Gastrocnemius medialis (tissue), 4 donors: ENCODE results near the gene RSPH1. TPM values are rescaled to one million over a fixed set of nuclear protein-coding genes. Genes with fewer than 3 reads are reported as not detected.

Experiments used
- ATAC-seq, 2 donors: fragments of 150-250 bp; one replicate each; pipeline ENCODE4 v1.9.1; 2016
- DNase-seq, 2 donors: peaks; one replicate each; pipeline ENCODE4 v3.0.0-alpha.2; 2019
- H3K27ac ChIP-seq, 4 donors: fragments of 200-600 bp; sonication (generic); 1 replicate in 1 of 4; 2 replicates in 3 of 4; pipeline ENCODE4 v1.5.1; 2016 to 2018; ENCODE audit warnings: mild to moderate bottlenecking in 2 of 4, moderate library complexity in 1 of 4
- H3K27me3 ChIP-seq, 3 donors: fragments of 200-600 bp; sonication (generic) in 2 of 3; 1 replicate in 1 of 3; 2 replicates in 2 of 3; pipeline versions ENCODE4 v1.5.1 to v1.6.0; 2016 to 2019; ENCODE audit warnings: mild to moderate bottlenecking in 1 of 3, moderate library complexity in 1 of 3
- H3K36me3 ChIP-seq, 2 donors: fragments of 200-600 bp; sonication (generic) in 1 of 2; one replicate each; pipeline ENCODE4 v1.5.1; 2017 to 2018
- H3K4me1 ChIP-seq, 2 donors: fragments of 200-600 bp; sonication (generic) in 1 of 2; one replicate each; pipeline ENCODE4 v1.5.1; 2016 to 2017; ENCODE audit warnings: mild to moderate bottlenecking in 2 of 2
- H3K4me3 ChIP-seq, 4 donors: fragments of 200-600 bp; sonication (generic) in 3 of 4; 1 replicate in 1 of 4; 2 replicates in 3 of 4; pipeline ENCODE4 v1.5.1; 2016 to 2019; ENCODE audit warnings: mild to moderate bottlenecking in 2 of 4
- H3K9me3 ChIP-seq, 3 donors: fragments of 200-600 bp; sonication (generic) in 2 of 3; 1 replicate in 1 of 3; 2 replicates in 2 of 3; pipeline ENCODE4 v1.5.1; 2016 to 2019
- POLR2A ChIP-seq, 2 donors: fragments of 450-650 bp; IDR thresholded peaks; one replicate each; pipeline ENCODE4 v1.6.1; 2017; ENCODE audit warnings: antibody characterized with exemption in 2 of 2, mild to moderate bottlenecking in 2 of 2, moderate library complexity in 2 of 2
- in situ Hi-C, 4 donors: fragments of 200-750 bp; cut with MboI; loops; one replicate each; pipeline versions ENCODE4 v1.15.0 to v1.8.0; 2017; ENCODE audit warnings: low sequenced_read_pairs in 4 of 4
- intact Hi-C: fragments of 100-400 bp; cut with DNase I; formaldehyde crosslinking; loops from one replicate; pipeline ENCODE4 v1.15.1; 2023; ENCODE audit warnings: low total_unique reads
- total RNA-seq, 4 donors: library from RNA; depleted of rRNA; stranded (reverse); fragments of >200 nt; gene quantifications; one replicate each; pipeline versions ENCODE4 v1.1.0 to v1.2.3, GENCODE V29; 2016
- TF ChIP-seq, protein P1 (sequence below), 5 experiments: fragments of 450-650 bp in 3 of 5; fragments of 200-600 bp in 2 of 5; sonication (generic) in 2 of 5; IDR thresholded peaks in 4 of 5; conservative IDR thresholded peaks in 1 of 5; 1 replicate in 4 of 5; 2 replicates in 1 of 5; pipeline ENCODE4 v1.5.1; 2016 to 2019; ENCODE audit warnings: antibody characterized with exemption in 5 of 5, mild to moderate bottlenecking in 3 of 5, moderate library complexity in 3 of 5

Gene RSPH1
- total RNA-seq, 4 donors from 2014 or later = 0.29 TPM; not detected in 3

DNA sequence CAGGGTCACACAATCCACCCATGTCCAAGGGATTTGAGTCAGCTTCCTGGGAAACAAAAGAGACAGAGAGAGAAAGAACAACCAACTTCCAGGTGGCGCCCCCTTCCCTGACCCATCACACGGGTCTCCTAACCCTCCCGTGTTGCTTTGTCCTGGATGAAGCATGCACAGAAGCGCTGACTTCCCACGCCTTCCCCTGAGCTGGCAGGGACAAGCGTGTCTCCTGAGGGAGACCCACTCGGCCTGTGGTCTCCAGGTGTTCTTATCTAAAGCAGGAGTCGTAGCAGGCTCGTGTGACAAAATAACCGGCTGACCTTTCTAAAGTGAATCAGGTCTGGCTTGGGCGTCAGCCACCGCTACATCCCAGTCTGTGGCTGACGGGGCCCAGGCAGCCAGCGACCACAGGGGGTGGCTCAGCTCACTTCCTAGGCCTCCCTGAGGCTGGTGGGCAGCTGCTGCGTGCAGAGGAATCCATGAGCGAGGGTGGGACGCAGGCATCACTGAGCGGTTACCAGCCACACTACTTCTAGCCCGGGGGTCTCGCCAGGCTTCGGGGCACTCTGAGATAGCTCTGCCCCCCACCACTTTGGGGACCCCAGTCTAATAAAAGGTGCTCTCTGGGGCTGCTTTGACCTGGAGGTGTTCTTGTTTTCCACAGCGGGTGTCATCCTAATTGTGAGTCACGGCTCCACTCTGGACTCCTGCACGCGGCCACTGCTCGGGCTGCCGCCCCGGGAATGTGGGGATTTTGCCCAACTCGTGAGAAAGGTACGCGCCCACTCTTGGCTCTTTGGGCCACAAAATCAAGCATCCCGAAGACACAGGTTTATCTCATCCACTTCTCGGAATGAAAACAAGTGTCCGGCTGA, 51.9 kb downstream of the RSPH1 start:
- DNase-seq = no peak
- H3K27ac ChIP-seq = no peak overlapping the region
- H3K36me3 ChIP-seq = no peaks in the 10 kb centered on the region
- no peak overlapping the region for H3K4me3 ChIP-seq
- peaks cover 0 to 6% (median 0%) of the 10 kb centered on the region in 3 donors for H3K27me3 ChIP-seq
- no peaks in the 10 kb centered on the region for H3K9me3 ChIP-seq
- no peak for ATAC-seq
- no peak for TF ChIP-seq POLR2A (IDR thresholded peaks at IDR 0.05)
- TF ChIP-seq, protein P1, sequence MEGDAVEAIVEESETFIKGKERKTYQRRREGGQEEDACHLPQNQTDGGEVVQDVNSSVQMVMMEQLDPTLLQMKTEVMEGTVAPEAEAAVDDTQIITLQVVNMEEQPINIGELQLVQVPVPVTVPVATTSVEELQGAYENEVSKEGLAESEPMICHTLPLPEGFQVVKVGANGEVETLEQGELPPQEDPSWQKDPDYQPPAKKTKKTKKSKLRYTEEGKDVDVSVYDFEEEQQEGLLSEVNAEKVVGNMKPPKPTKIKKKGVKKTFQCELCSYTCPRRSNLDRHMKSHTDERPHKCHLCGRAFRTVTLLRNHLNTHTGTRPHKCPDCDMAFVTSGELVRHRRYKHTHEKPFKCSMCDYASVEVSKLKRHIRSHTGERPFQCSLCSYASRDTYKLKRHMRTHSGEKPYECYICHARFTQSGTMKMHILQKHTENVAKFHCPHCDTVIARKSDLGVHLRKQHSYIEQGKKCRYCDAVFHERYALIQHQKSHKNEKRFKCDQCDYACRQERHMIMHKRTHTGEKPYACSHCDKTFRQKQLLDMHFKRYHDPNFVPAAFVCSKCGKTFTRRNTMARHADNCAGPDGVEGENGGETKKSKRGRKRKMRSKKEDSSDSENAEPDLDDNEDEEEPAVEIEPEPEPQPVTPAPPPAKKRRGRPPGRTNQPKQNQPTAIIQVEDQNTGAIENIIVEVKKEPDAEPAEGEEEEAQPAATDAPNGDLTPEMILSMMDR (IDR thresholded peaks at IDR 0.05 in 4 of 5, conservative IDR thresholded peaks at IDR 0.05 in 1 of 5) = no peak
- intact Hi-C loops = no loop called here
- in situ Hi-C loops = loop anchor here in 1 of 4 donors (25.0 kb wide), 1 partner anchor 107 kb away; no protein-coding TSS in a partner anchor
- no peaks in the 10 kb centered on the region for H3K4me1 ChIP-seq

DNA sequence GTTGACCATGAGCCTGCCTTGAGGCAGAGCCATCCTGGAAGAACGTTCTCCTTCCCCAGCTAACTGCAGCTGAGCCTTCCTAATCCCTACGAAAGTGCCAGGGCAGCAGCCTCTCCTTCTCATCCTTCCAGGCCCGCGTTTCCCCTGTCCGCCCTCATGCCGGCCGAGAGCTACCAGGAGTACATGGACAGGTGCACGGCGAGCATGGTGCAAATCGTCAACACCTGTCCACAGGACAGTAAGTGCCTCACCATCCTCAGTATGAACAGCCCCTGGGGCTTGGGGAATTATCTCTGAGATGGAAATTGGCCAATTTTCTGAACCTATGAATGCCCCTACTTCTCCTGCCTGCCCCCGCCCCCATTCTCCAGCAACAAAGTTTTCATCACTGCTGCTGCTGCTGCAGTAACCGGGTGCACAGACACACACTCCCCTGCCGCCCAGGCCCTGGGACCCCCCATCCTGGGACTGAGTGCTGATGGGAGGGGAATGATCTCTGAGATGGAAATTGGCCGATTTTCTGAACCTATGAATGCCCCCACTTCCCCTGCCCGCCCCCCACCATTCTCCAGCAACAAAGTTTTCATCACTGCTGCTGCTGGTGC, 52.7 kb downstream of the RSPH1 start:
- Histone ChIP-seq H3K27me3 (peaks cover 0 to 6% (median 0%) of the 10 kb centered on the region in 3 donors), H3K4me1 (no peaks in the 10 kb centered on the region), H3K4me3 (no peak overlapping the region), H3K27ac (no peak overlapping the region), H3K36me3 (no peaks in the 10 kb centered on the region), H3K9me3 (no peaks in the 10 kb centered on the region)
- TF ChIP-seq, protein P1 (IDR thresholded peaks at IDR 0.05 in 4 of 5, conservative IDR thresholded peaks at IDR 0.05 in 1 of 5) = no peak
- no peak for TF ChIP-seq POLR2A (IDR thresholded peaks at IDR 0.05)
- in situ Hi-C loops = loop anchor here in 1 of 4 donors (25.0 kb wide), 1 partner anchor 106 kb away; no protein-coding TSS in a partner anchor
- DNase-seq (no peak), ATAC-seq (no peak)
- intact Hi-C loops = no loop called here

DNA sequence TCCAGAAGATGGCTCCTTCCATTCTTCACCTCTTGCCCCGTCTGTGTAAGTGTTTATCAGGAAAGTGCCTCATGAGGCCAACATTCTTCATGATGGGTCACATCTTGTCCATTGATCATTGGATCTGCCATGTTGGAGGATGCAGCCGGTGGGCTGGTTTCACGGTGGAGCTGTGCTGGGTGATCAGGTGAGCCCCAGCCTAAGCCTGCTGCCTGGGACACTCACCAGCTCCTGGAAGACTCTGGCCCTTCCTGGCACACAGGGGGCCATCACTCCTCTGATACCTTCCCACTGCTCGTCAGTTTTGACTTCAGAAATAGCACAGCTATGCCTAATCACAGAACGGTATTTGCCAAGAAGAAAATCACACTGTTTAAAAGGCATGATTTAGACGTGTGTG, 54.1 kb downstream of the RSPH1 start:
- no peak for TF ChIP-seq POLR2A (IDR thresholded peaks at IDR 0.05)
- TF ChIP-seq, protein P1 (IDR thresholded peaks at IDR 0.05 in 4 of 5, conservative IDR thresholded peaks at IDR 0.05 in 1 of 5) = no peak
- Histone ChIP-seq H3K9me3 (no peaks in the 10 kb centered on the region), H3K4me1 (no peaks in the 10 kb centered on the region), H3K27ac (no peak overlapping the region), H3K36me3 (no peaks in the 10 kb centered on the region), H3K27me3 (peaks cover 0 to 6% (median 3%) of the 10 kb centered on the region in 3 donors), H3K4me3 (no peak overlapping the region)
- DNase-seq (no peak), ATAC-seq (no peak)
- in situ Hi-C loops = loop anchor here in 1 of 4 donors (25.0 kb wide), 1 partner anchor 105 kb away; no protein-coding TSS in a partner anchor
- intact Hi-C loops = no loop called here

DNA sequence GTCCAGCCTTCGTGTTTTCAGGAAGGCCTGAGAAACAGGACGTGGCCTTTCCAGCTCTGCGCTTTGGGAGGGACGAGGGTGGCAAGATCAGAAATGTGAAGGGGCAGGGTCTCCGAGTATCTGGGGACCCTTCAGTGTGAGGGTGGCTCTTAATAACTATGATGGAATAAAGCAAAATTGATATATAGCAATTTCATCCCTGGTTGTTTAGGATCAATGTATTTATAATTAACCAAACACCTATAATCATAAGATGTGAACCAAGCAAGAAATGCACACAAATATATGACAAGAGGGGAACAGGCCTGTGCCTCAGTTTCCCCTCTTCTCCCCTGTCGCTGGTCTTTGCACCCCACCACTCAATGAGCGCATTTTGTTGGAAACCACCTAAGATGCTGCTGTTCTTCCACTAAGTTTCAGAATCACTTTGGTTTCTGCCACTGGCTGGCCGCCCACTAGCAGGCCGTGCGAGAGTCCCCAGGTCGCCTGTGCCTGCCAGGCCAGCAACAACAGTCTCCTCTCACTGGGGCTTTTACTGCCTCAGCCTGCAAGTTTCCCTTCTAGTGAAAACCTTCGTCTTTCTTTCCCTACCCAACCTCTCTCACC, 55.7 kb downstream of the RSPH1 start:
- in situ Hi-C loops = loop anchor here in 1 of 4 donors (25.0 kb wide), 1 partner anchor 103 kb away; no protein-coding TSS in a partner anchor
- DNase-seq (no peak), ATAC-seq (no peak)
- Histone ChIP-seq H3K4me1 (no peaks in the 10 kb centered on the region), H3K4me3 (no peak overlapping the region), H3K27ac (no peak overlapping the region), H3K27me3 (peaks cover 0 to 3% (median 2%) of the 10 kb centered on the region in 3 donors), H3K9me3 (no peaks in the 10 kb centered on the region), H3K36me3 (no peaks in the 10 kb centered on the region)
- TF ChIP-seq POLR2A (IDR thresholded peaks at IDR 0.05) = no peak
- TF ChIP-seq, protein P1 (IDR thresholded peaks at IDR 0.05 in 4 of 5, conservative IDR thresholded peaks at IDR 0.05 in 1 of 5) = no peak
- intact Hi-C loops = no loop called here
